NT2/D1 (cell line): ENCODE measurements around the gene ZNF484.
A peak's percentile ranks its signal among the peaks of the same experiment; 100 is the strongest.
"Not testable (repeated sequence)": the region's sequence is repeated elsewhere in the genome, so short reads cannot be mapped to it uniquely, and the experiment has no call there.

Source experiments
- DNase-seq: peaks from one replicate; pipeline ENCODE4 v3.0.0-alpha.2; 2011; ENCODE audit warnings: low read depth, low spot score
- H3K27me3 ChIP-seq: 2 replicates; pipeline ENCODE4 v1.6.0; 2011; ENCODE audit warnings: mild to moderate bottlenecking; ENCODE audit not compliant: insufficient read length, insufficient read depth
- H3K36me3 ChIP-seq: 2 replicates; pipeline ENCODE4 v1.6.1; 2011; ENCODE audit warnings: mild to moderate bottlenecking, low read length, mixed read lengths; ENCODE audit not compliant: insufficient read depth, insufficient read length
- H3K4me1 ChIP-seq: 2 replicates; pipeline ENCODE4 v1.5.1; 2011; ENCODE audit not compliant: insufficient read depth, insufficient read length
- H3K4me3 ChIP-seq: 2 replicates; pipeline ENCODE4 v1.5.1; 2011; ENCODE audit warnings: low read depth; ENCODE audit not compliant: insufficient read length
- H3K9ac ChIP-seq: 2 replicates; pipeline ENCODE4 v1.6.0; 2011; ENCODE audit warnings: low read depth; ENCODE audit not compliant: insufficient read length
- H3K9me3 ChIP-seq: 2 replicates; pipeline ENCODE4 v1.5.1; 2011; ENCODE audit warnings: mild to moderate bottlenecking, low read length; ENCODE audit not compliant: insufficient read depth
- SUZ12 ChIP-seq: IDR thresholded peaks from 2 replicates; pipeline ENCODE4 v1.6.1; 2011; ENCODE audit not compliant: insufficient read length, insufficient read depth; ENCODE audit errors: extremely low read depth
- YY1 ChIP-seq: IDR thresholded peaks from 2 replicates; pipeline ENCODE4 v1.6.1; 2011; ENCODE audit not compliant: insufficient read length, insufficient read depth
- ZNF274 ChIP-seq: IDR thresholded peaks from 2 replicates; pipeline ENCODE4 v1.6.1; 2011; ENCODE audit warnings: mild to moderate bottlenecking, low read depth, low read length

ZNF484 gene

GRCh38 chr9:92882276-92882675 lies 4.4 kb upstream of the ZNF484 start:
- no peak overlapping the region for H3K9ac ChIP-seq
- H3K36me3 ChIP-seq: no peaks in the 10 kb centered on the region
- TF ChIP-seq SUZ12: no peak
- TF ChIP-seq ZNF274: no peak
- TF ChIP-seq YY1: no peak
- DNase-seq: peak; percentile 65
- peaks cover 3% of the 10 kb centered on the region for H3K27me3 ChIP-seq
- no peak overlapping the region for H3K4me3 ChIP-seq
- peaks cover 5% of the 10 kb centered on the region for H3K4me1 ChIP-seq
- no peaks in the 10 kb centered on the region; the same call in 1 of the 2 replicates for H3K9me3 ChIP-seq

GRCh38 chr9:92875373-92875772 lies 2.5 kb downstream of the ZNF484 start:
- Histone ChIP-seq H3K36me3 (peaks cover 9% of the 10 kb centered on the region), H3K9me3 (no peaks in the 10 kb centered on the region), H3K27me3 (no peaks in the 10 kb centered on the region), H3K4me1 (no peaks in the 10 kb centered on the region), H3K9ac (no peak overlapping the region), H3K4me3 (no peak overlapping the region)
- DNase-seq: no peak
- TF ChIP-seq YY1 (no peak), ZNF274 (no peak), SUZ12 (no peak)

- Histone ChIP-seq H3K9ac (no peak overlapping the region), H3K4me3 (no peak overlapping the region), H3K36me3 (peaks cover 19% of the 10 kb centered on the region), H3K9me3 (no peaks in the 10 kb centered on the region), H3K4me1 (no peaks in the 10 kb centered on the region), H3K27me3 (no peaks in the 10 kb centered on the region)
- TF ChIP-seq YY1: no peak
- no peak for TF ChIP-seq SUZ12
- no peak for DNase-seq
Observed at GRCh38 chr9:92870289-92870688, 7.5 kb downstream of the ZNF484 start.

GRCh38 chr9:92866600-92866999 lies 11.2 kb downstream of the ZNF484 start:
- not testable (repeated sequence) for H3K4me3 ChIP-seq, H3K9me3 ChIP-seq, DNase-seq, H3K4me1 ChIP-seq, H3K27me3 ChIP-seq, H3K9ac ChIP-seq
- H3K36me3 ChIP-seq: peaks cover 16% of the 10 kb centered on the region

- Histone ChIP-seq H3K4me1 (no peaks in the 10 kb centered on the region), H3K9me3 (no peaks in the 10 kb centered on the region; the same call in 1 of the 2 replicates), H3K4me3 (no peak overlapping the region), H3K9ac (no peak overlapping the region), H3K36me3 (peaks cover 15% of the 10 kb centered on the region), H3K27me3 (no peaks in the 10 kb centered on the region)
- no peak for DNase-seq
- TF ChIP-seq YY1 (no peak), ZNF274 (no peak), SUZ12 (no peak)
Observed at GRCh38 chr9:92864152-92864551, 13.7 kb downstream of the ZNF484 start.

- Histone ChIP-seq H3K4me3 (no peak overlapping the region), H3K36me3 (peaks cover 12% of the 10 kb centered on the region), H3K27me3 (no peaks in the 10 kb centered on the region), H3K4me1 (no peaks in the 10 kb centered on the region), H3K9ac (no peak overlapping the region), H3K9me3 (no peaks in the 10 kb centered on the region; the same call in 1 of the 2 replicates)
- no peak for TF ChIP-seq SUZ12
- no peak for DNase-seq
Observed at GRCh38 chr9:92860867-92861266, 17.0 kb downstream of the ZNF484 start.

- no peak overlapping the region for H3K9ac ChIP-seq
- no peak for TF ChIP-seq SUZ12
- TF ChIP-seq YY1: no peak
- TF ChIP-seq ZNF274: no peak
- H3K36me3 ChIP-seq: peaks cover 24% of the 10 kb centered on the region
- DNase-seq: no peak
- H3K4me1 ChIP-seq: no peaks in the 10 kb centered on the region
- H3K27me3 ChIP-seq: no peaks in the 10 kb centered on the region
- H3K4me3 ChIP-seq: no peak overlapping the region
- no peaks in the 10 kb centered on the region; the same call in 1 of the 2 replicates for H3K9me3 ChIP-seq
Observed at GRCh38 chr9:92857236-92857635, 20.6 kb downstream of the ZNF484 start.

GRCh38 chr9:92853716-92854115 lies 24.1 kb downstream of the ZNF484 start:
- peaks cover 23% of the 10 kb centered on the region for H3K36me3 ChIP-seq
- H3K9me3 ChIP-seq: peaks cover 13% of the 10 kb centered on the region; the same call in 1 of the 2 replicates
- no peaks in the 10 kb centered on the region for H3K27me3 ChIP-seq
- no peaks in the 10 kb centered on the region for H3K4me1 ChIP-seq
- no peak for TF ChIP-seq YY1
- no peak for TF ChIP-seq SUZ12
- no peak for TF ChIP-seq ZNF274
- no peak overlapping the region for H3K9ac ChIP-seq
- DNase-seq: no peak
- H3K4me3 ChIP-seq: no peak overlapping the region
